GM12878 (cell line): Measurements from ENCODE around the gene FDXACB1. TPM values are rescaled to one million over a fixed set of nuclear protein-coding genes. Genes with fewer than 3 reads are reported as not detected.

Source experiments
- CBFB ChIP-seq: IDR thresholded peaks from 2 replicates; pipeline ENCODE4 v1.6.1; 2016; ENCODE audit warnings: antibody characterized with exemption, low read depth
- EED ChIP-seq: sonication (generic); IDR thresholded peaks from 2 replicates; pipeline ENCODE4 v1.6.1; 2016; ENCODE audit warnings: antibody characterized with exemption, low read depth
- GABPA ChIP-seq: IDR thresholded peaks from 2 replicates; pipeline ENCODE4 v1.6.1; 2014; ENCODE audit warnings: antibody characterized with exemption, low read depth, mild to moderate bottlenecking, inconsistent platforms
- NBN ChIP-seq: fragments of 450-650 bp; IDR thresholded peaks from 2 replicates; pipeline ENCODE4 v1.6.1; 2016
- NFYA ChIP-seq: IDR thresholded peaks from 2 replicates; pipeline ENCODE4 v1.6.1; 2011; ENCODE audit warnings: low read depth, mild to moderate bottlenecking, low read length, improper control_type of control experiment, borderline replicate concordance
- NR2C1 ChIP-seq: fragments of 450-650 bp; IDR thresholded peaks from 2 replicates; pipeline ENCODE4 v1.6.1; 2017; ENCODE audit warnings: antibody characterized with exemption, mild to moderate bottlenecking, moderate library complexity
- POLR2AphosphoS2 ChIP-seq: IDR thresholded peaks from 2 replicates; pipeline ENCODE4 v1.6.1; 2011; ENCODE audit warnings: low read depth, mild to moderate bottlenecking, low read length, improper control_type of control experiment, moderate library complexity
- RCOR1 ChIP-seq: conservative IDR thresholded peaks from 2 replicates; pipeline ENCODE4 v1.6.1; 2012; ENCODE audit warnings: low read depth, low read length, improper control_type of control experiment
- SMAD1 ChIP-seq: fragments of 450-650 bp; IDR thresholded peaks from 2 replicates; pipeline ENCODE4 v1.6.1; 2018; ENCODE audit warnings: mild to moderate bottlenecking, low read depth; ENCODE audit not compliant: partially characterized antibody
- TARDBP ChIP-seq: IDR thresholded peaks from 2 replicates; pipeline ENCODE4 v1.6.1; 2016; ENCODE audit warnings: borderline replicate concordance
- TCF12 ChIP-seq: IDR thresholded peaks from 2 replicates; pipeline ENCODE4 v1.6.1; 2011; ENCODE audit warnings: low read depth, mild to moderate bottlenecking, low read length
- ZBED1 ChIP-seq: IDR thresholded peaks from 2 replicates; pipeline ENCODE4 v1.6.1; 2016; ENCODE audit warnings: borderline replicate concordance
- ZNF207 ChIP-seq: fragments of 450-650 bp; IDR thresholded peaks from 2 replicates; pipeline ENCODE4 v1.6.1; 2014; ENCODE audit warnings: antibody characterized with exemption, mild to moderate bottlenecking, borderline replicate concordance
- polyA plus RNA-seq, 11 experiments: library from polyadenylated mRNA; depleted of rRNA in 4 of 11; unstranded in 6 of 11; stranded (reverse) in 5 of 11; fragments of >200 nt; fragmentation: Nextera tagmentation in 4 of 11; fragmentation: Illumina TruSeq in 1 of 11; extraction: Ambion mirVana in 4 of 11; extraction: Trizol in 1 of 11; gene quantifications; 1 replicate in 1 of 11; 2 replicates in 10 of 11; pipeline versions ENCODE4 v1.2.1 to v1.2.3, GENCODE V29; 2011 to 2016; ENCODE audit warnings: inconsistent platforms in 2 of 11, missing spikeins in 2 of 11, low read depth in 1 of 11
- total RNA-seq, 4 experiments: library from RNA; depleted of rRNA in 3 of 4; stranded (reverse); fragments of >200 nt in 3 of 4; fragmentation: Illumina TruSeq in 1 of 4; extraction: Trizol in 1 of 4; gene quantifications; 2 replicates each; pipeline versions ENCODE4 v1.2.1 to v1.2.3, GENCODE V29; 2013 to 2021
- TF ChIP-seq, protein P1 (sequence below): fragments of 450-650 bp; formaldehyde crosslinking; IDR thresholded peaks from 2 replicates; pipeline ENCODE4 v1.4.0; 2022; ENCODE audit warnings: mild to moderate bottlenecking, moderate library complexity
- TF ChIP-seq, protein P2 (sequence below): IDR thresholded peaks from 2 replicates; pipeline ENCODE4 v1.6.1; 2011; ENCODE audit warnings: mild to moderate bottlenecking, low read depth, low read length, moderate library complexity; ENCODE audit not compliant: insufficient replicate concordance

The FDXACB1 gene
- total and polyA plus RNA-seq, 10 of the 15 experiments (the other 5 are each of a cell fraction or from before 2014, with no cell fraction given) = 7.4 to 13.3 (median 9.7) TPM

DNA sequence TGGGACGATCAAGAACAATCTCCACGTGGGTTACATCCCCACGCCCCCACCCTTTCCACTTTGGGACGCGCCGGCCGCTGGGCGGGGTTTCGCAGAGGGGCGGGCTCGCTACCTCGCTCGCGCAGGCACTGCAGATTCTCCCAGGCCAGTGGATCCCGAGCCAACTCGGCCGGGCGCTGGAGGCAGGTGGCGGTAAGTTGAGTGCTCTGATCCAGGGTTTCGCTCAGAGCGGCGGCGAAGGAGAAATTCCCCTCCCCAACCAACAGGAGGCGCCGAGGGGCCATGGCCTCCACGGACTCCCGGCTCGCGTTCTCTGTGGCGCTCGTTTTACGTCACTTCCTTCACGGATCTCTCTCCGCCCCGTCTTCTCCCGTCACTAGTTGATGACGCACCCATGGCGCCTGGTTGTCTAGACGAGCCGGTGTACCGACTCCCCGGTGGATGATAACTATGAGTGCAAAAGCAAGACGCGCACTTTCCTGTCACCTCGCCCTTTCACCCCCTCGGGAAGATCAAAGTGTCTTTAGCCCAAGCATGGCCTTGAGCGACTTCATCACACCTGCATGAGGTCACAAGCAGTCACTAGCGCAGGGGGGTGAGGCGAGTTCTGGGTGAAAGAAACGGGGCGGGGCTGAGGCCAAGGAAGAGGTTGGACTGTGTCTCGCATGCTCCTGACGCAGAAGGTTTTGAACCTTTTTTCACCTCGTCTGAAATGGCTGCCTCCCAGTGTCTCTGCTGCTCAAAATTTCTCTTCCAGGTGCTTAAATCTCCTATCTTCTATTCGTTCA lies at the start of gene FDXACB1, which contains the start of gene CFAP68 (continued):
- TF ChIP-seq, protein P1, sequence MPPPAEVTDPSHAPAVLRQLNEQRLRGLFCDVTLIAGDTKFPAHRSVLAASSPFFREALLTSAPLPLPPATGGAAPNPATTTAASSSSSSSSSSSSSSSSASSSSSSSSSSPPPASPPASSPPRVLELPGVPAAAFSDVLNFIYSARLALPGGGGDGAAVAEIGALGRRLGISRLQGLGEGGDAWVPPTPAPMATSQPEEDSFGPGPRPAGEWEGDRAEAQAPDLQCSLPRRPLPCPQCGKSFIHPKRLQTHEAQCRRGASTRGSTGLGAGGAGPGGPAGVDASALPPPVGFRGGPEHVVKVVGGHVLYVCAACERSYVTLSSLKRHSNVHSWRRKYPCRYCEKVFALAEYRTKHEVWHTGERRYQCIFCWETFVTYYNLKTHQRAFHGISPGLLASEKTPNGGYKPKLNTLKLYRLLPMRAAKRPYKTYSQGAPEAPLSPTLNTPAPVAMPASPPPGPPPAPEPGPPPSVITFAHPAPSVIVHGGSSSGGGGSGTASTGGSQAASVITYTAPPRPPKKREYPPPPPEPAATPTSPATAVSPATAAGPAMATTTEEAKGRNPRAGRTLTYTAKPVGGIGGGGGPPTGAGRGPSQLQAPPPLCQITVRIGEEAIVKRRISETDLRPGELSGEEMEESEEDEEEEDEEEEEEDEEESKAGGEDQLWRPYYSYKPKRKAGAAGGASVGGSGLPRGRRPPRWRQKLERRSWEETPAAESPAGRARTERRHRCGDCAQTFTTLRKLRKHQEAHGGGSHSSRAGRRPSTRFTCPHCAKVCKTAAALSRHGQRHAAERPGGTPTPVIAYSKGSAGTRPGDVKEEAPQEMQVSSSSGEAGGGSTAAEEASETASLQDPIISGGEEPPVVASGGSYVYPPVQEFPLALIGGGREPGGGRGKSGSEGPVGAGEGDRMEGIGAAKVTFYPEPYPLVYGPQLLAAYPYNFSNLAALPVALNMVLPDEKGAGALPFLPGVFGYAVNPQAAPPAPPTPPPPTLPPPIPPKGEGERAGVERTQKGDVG (CRISPR knock-in tag) = no peak
- TF ChIP-seq GABPA (peak; percentile 88), ZBED1 (0 out of 2 replicates have a peak, but pooled peaks have one; percentile 34), ZNF207 (no peak), TCF12 (peak; percentile 27; the same call in 1 of the 2 replicates), POLR2AphosphoS2 (peak; percentile 87; the same call in 1 of the 2 replicates), NR2C1 (peak; percentile 69), CBFB (no peak; the same call in none of the 2 replicates), NFYA (no peak), SMAD1 (peak; percentile 26), RCOR1 (no peak), EED (0 out of 2 replicates have a peak, but pooled peaks have one; percentile 11), TARDBP (no peak; the same call in 1 of the 2 replicates), NBN (peak; percentile 100)
- TF ChIP-seq, protein P2, sequence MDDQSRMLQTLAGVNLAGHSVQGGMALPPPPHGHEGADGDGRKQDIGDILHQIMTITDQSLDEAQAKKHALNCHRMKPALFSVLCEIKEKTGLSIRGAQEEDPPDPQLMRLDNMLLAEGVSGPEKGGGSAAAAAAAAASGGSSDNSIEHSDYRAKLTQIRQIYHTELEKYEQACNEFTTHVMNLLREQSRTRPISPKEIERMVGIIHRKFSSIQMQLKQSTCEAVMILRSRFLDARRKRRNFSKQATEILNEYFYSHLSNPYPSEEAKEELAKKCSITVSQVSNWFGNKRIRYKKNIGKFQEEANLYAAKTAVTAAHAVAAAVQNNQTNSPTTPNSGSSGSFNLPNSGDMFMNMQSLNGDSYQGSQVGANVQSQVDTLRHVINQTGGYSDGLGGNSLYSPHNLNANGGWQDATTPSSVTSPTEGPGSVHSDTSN = no peak
